Mesodermal cell (in vitro differentiated cells): ENCODE data around the gene KCNF1.

ENCODE experiments used
- H3K27ac ChIP-seq: 2 replicates; pipeline ENCODE4 v1.7.0; 2013; ENCODE audit warnings: mild to moderate bottlenecking, low read depth, low read length, moderate library complexity; ENCODE audit not compliant: severe bottlenecking
- H3K36me3 ChIP-seq: 2 replicates; pipeline ENCODE4 v1.7.1; 2013; ENCODE audit warnings: mild to moderate bottlenecking, low read length, moderate library complexity; ENCODE audit not compliant: control insufficient read depth, insufficient read depth
- H3K4me1 ChIP-seq: one replicate; pipeline ENCODE4 v1.7.1; 2013; ENCODE audit warnings: mild to moderate bottlenecking, low read length; ENCODE audit not compliant: insufficient read depth, control insufficient read depth, poor library complexity, severe bottlenecking
- H3K4me3 ChIP-seq: 2 replicates; pipeline ENCODE4 v1.7.0; 2013; ENCODE audit warnings: low read length, control low read depth, mild to moderate bottlenecking; ENCODE audit not compliant: insufficient read depth, poor library complexity, severe bottlenecking; ENCODE audit errors: extremely low read depth
- H3K9me3 ChIP-seq: 2 replicates; pipeline ENCODE4 v1.7.1; 2013; ENCODE audit warnings: mild to moderate bottlenecking, low read length, moderate library complexity; ENCODE audit not compliant: control insufficient read depth
- WGBS, 2 experiments: methylation state at CpG; one replicate each; pipeline ENCODE4 v1.1.5; 2013; ENCODE audit warnings: missing lambda C conversion rate in 2 of 2; ENCODE audit not compliant: insufficient coverage in 2 of 2; 5-methylcytosine and 5-hydroxymethylcytosine counted together

Gene KCNF1

DNA sequence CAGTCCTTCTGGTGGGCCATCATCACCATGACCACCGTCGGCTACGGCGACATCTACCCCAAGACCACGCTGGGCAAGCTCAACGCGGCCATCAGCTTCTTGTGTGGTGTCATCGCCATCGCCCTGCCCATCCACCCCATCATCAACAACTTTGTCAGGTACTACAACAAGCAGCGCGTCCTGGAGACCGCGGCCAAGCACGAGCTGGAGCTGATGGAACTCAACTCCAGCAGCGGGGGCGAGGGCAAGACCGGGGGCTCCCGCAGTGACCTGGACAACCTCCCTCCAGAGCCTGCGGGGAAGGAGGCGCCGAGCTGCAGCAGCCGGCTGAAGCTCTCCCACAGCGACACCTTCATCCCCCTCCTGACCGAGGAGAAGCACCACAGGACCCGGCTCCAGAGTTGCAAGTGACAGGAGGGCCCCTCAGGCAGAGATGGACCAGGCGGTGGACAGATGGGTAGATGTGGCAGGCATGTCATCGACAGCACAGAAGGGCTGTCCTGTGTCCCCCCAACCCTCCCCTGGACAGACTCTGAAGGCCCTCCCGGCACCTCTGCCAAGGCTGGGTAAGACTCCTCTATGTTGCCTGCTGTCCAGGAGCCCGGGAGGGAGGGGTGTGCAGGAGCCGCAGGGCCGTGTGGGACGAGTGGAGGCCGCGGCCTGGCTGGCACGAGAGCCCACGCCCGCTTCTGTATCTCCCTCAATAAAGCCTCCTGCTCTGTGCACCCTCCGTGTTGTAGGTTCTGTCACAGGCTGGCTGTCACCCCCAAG lies 2.0 kb downstream of the KCNF1 start:
- H3K27ac ChIP-seq, result no peak overlapping the region
- H3K36me3 ChIP-seq, result no peaks in the 10 kb centered on the region
- no peaks in the 10 kb centered on the region for H3K9me3 ChIP-seq
- H3K4me3 ChIP-seq, result no peak overlapping the region
- 85 to 91% methylated on average over 18 to 34 of the region's 38 CpGs for WGBS, 2 experiments
- H3K4me1 ChIP-seq, result no peaks in the 10 kb centered on the region

DNA sequence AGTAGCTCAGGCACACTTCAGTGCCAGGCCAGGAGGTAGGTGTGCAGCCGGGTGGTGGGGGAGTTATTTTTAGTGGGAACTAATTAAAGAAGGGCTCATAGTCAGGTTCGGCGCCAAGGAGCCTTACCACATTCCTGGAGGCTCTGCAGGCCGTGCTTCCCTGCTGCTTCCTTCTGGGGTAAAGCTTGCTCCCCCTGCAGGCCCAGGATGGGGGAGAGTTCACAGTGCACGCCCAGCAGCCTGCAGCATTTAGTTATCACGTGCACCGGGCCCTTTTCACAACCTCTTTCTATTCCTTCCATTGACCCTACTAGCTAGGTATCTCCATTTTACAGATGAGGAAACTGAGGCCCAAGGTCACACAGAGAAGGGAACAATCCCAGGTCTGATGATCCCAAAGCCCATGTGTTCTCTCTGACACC lies 2.5 kb downstream of the KCNF1 start:
- Histone ChIP-seq H3K36me3 (no peaks in the 10 kb centered on the region), H3K9me3 (no peaks in the 10 kb centered on the region), H3K4me3 (no peak overlapping the region), H3K4me1 (no peaks in the 10 kb centered on the region), H3K27ac (no peak overlapping the region)
- WGBS, 2 experiments, result 33 to 48% methylated on average over 5 to 6 of the region's 7 CpGs

GRCh38 chr2:10915236-10915635 lies 3.5 kb downstream of the KCNF1 start:
- Histone ChIP-seq H3K9me3 (no peaks in the 10 kb centered on the region), H3K4me3 (no peak overlapping the region), H3K27ac (no peak overlapping the region), H3K4me1 (no peaks in the 10 kb centered on the region), H3K36me3 (no peaks in the 10 kb centered on the region)
- 92 to 94% methylated on average over 3 to 5 of the region's 7 CpGs for WGBS, 2 experiments

GRCh38 chr2:10915731-10916276 lies 4.1 kb downstream of the KCNF1 start:
- WGBS, 2 experiments, result 87 to 88% methylated on average over 6 to 7 of the region's 10 CpGs
- H3K4me1 ChIP-seq, result no peaks in the 10 kb centered on the region

GRCh38 chr2:10916953-10917352 lies 5.2 kb downstream of the KCNF1 start:
- H3K27ac ChIP-seq, result no peak overlapping the region
- H3K4me1 ChIP-seq, result no peaks in the 10 kb centered on the region
- no peaks in the 10 kb centered on the region for H3K36me3 ChIP-seq
- H3K4me3 ChIP-seq, result no peak overlapping the region
- no peaks in the 10 kb centered on the region for H3K9me3 ChIP-seq
- WGBS, 2 experiments, result 96% methylated on average over 3 to 4 of the region's 6 CpGs

More at GRCh38 chr2:10915731-10916276, 4.1 kb downstream of the KCNF1 start:
- H3K9me3 ChIP-seq, result no peaks in the 10 kb centered on the region
- no peak overlapping the region for H3K27ac ChIP-seq
- no peaks in the 10 kb centered on the region for H3K36me3 ChIP-seq
- H3K4me3 ChIP-seq, result no peak overlapping the region

DNA sequence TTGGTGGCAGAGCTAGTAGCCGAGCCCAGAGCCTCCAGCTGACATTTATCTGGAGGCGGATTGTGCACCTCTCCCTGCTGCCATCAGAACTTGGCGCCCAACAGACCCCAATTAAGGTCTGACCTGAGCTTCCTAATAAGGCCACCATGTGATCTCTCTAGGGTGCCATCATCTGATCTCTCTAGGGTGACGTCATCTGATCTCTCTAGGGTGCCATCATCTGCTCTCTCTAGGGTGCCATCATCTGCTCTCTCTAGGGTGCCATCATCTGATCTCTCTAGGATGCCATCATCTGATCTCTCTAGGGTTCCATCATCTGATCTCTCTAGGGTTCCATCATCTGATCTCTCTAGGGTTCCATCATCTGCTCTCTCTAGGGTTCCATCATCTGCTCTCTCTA lies 6.2 kb downstream of the KCNF1 start:
- H3K9me3 ChIP-seq, result no peaks in the 10 kb centered on the region
- H3K36me3 ChIP-seq, result no peaks in the 10 kb centered on the region
- H3K4me3 ChIP-seq, result no peak overlapping the region
- no peaks in the 10 kb centered on the region for H3K4me1 ChIP-seq
- WGBS, 2 experiments, result 91 to 96% methylated on average over 4 of the region's 4 CpGs
- no peak overlapping the region for H3K27ac ChIP-seq

GRCh38 chr2:10918661-10919409 lies 7.1 kb downstream of the KCNF1 start:
- Histone ChIP-seq H3K27ac (no peak overlapping the region), H3K36me3 (no peaks in the 10 kb centered on the region), H3K9me3 (no peaks in the 10 kb centered on the region), H3K4me3 (no peak overlapping the region), H3K4me1 (no peaks in the 10 kb centered on the region)
- WGBS, 2 experiments, result 91 to 92% methylated on average over 16 to 17 of the region's 20 CpGs

- no peak overlapping the region for H3K27ac ChIP-seq
- WGBS, 2 experiments, result 86 to 94% methylated on average over 7 of the region's 9 CpGs
- H3K4me1 ChIP-seq, result no peaks in the 10 kb centered on the region
- H3K9me3 ChIP-seq, result no peaks in the 10 kb centered on the region
- no peak overlapping the region for H3K4me3 ChIP-seq
- no peaks in the 10 kb centered on the region for H3K36me3 ChIP-seq
These were observed 7.7 kb downstream of the KCNF1 start for GRCh38 chr2:10919410-10919770.

- Histone ChIP-seq H3K4me1 (no peaks in the 10 kb centered on the region), H3K4me3 (no peak overlapping the region), H3K9me3 (no peaks in the 10 kb centered on the region), H3K27ac (no peak overlapping the region), H3K36me3 (no peaks in the 10 kb centered on the region)
- WGBS, 2 experiments, result 90 to 91% methylated on average over 12 to 16 of the region's 20 CpGs
These were observed 8.3 kb downstream of the KCNF1 start for GRCh38 chr2:10919771-10920621.

DNA sequence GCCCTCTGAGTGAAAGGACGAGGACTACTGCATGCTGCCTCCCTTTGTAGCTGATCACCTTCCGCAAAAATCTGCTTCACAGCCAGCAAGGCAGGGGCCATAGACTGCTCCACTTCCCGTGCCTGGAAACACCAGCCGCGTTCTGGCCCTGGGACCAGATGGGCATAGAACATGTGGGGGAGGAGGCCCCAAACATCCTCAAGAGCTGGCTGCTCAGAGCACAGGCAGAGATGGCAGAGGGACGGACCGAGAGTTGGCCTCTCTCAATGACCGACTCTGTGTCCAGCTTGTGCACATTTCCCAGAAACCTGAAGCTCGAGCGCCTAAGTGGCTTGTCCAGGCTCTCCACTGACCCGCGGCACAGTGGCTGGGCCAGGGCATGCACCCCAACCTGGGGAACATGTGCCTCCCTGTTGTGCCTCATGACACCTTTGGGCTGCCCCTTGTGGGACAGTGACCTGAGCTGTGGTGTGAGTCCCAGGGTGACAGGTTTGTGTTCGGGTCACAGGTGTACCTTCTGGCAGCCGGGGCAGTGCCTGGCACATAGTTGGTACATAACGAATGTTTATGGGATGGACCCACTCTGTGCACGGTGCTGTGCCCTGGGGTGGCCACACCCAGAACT lies 9.1 kb downstream of the KCNF1 start:
- H3K36me3 ChIP-seq, result no peaks in the 10 kb centered on the region
- no peaks in the 10 kb centered on the region for H3K4me1 ChIP-seq
- WGBS, 2 experiments, result 93 to 94% methylated on average over 15 of the region's 16 CpGs
- no peak overlapping the region for H3K27ac ChIP-seq
- no peak overlapping the region for H3K4me3 ChIP-seq
- H3K9me3 ChIP-seq, result no peaks in the 10 kb centered on the region
